Astrocyte (in vitro differentiated cells and primary cell): ENCODE results near the gene PTPRO.

ENCODE experiments used
- CTCF ChIP-seq: IDR thresholded peaks from 2 replicates; pipeline ENCODE4 v1.5.1; 2011; ENCODE audit warnings: low read depth, mild to moderate bottlenecking, inconsistent platforms, low read length, moderate library complexity; ENCODE audit not compliant: insufficient read depth
- EZH2 ChIP-seq: IDR thresholded peaks from 2 replicates; pipeline ENCODE4 v1.6.1; 2012; ENCODE audit warnings: mild to moderate bottlenecking, low read length, inconsistent platforms; ENCODE audit not compliant: insufficient read depth

GRCh38 chr12:15472036-15472435 is 149.7 kb downstream of the PTPRO start:
- TF ChIP-seq CTCF = no peak
- TF ChIP-seq EZH2 = no peak
